MM.1S (cell line): ENCODE data around the gene MAU2.

Experiments
- EZH2 ChIP-seq: fragments of 300-600 bp; sonication (generic); optimal IDR thresholded peaks from 2 replicates; pipeline ENCODE3; 2017; ENCODE audit warnings: low read depth, mild to moderate bottlenecking, antibody characterized with exemption, low read length, mixed read lengths
- EZH2phosphoT487 ChIP-seq: fragments of 300-600 bp; sonication (generic); IDR thresholded peaks from 2 replicates; pipeline ENCODE4 v1.6.1; 2018; ENCODE audit warnings: antibody characterized with exemption, low read length
- TF ChIP-seq, protein P1 (sequence below): fragments of 300-600 bp; sonication (generic); IDR thresholded peaks from 2 replicates; pipeline ENCODE4 v1.5.1; 2016; ENCODE audit warnings: antibody characterized with exemption, low read length, mixed read lengths

DNA sequence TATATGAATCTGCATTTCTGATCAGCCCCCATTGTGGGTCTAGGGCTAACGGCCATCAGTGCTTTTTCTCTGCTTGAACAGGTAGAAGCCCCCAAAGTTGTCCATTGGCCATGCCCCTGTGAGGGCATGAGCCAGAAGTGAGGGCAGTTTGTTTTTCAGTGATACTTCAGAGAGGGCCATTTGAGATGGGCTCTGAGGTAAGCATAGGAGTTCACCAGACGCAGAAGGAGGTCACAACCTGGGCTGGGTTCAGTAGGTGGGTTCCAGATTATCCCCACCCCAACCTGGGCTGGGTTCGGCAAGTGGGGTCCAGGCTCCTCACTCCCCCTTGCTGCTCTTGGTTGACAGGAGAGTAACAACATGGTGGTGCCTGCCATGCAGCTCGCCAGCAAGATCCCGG, 33.4 kb downstream of the MAU2 start:
- TF ChIP-seq, protein P1, sequence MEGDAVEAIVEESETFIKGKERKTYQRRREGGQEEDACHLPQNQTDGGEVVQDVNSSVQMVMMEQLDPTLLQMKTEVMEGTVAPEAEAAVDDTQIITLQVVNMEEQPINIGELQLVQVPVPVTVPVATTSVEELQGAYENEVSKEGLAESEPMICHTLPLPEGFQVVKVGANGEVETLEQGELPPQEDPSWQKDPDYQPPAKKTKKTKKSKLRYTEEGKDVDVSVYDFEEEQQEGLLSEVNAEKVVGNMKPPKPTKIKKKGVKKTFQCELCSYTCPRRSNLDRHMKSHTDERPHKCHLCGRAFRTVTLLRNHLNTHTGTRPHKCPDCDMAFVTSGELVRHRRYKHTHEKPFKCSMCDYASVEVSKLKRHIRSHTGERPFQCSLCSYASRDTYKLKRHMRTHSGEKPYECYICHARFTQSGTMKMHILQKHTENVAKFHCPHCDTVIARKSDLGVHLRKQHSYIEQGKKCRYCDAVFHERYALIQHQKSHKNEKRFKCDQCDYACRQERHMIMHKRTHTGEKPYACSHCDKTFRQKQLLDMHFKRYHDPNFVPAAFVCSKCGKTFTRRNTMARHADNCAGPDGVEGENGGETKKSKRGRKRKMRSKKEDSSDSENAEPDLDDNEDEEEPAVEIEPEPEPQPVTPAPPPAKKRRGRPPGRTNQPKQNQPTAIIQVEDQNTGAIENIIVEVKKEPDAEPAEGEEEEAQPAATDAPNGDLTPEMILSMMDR: no peak
- TF ChIP-seq EZH2: no peak
- TF ChIP-seq EZH2phosphoT487: no peak
